HCT116 (cell line): Measurements from ENCODE around the gene UCP2. TPM values are rescaled to one million over a fixed set of nuclear protein-coding genes. Genes with fewer than 3 reads are reported as not detected.

Experiments
- ATAC-seq: fragments of 200-7000 bp; cut with Tn5 transposase; 2 replicates; pipeline ENCODE4 v1.9.1; 2020; ENCODE audit warnings: mild to moderate bottlenecking, moderate library complexity
- BruUV-seq: library from RNA; stranded (reverse); fragments of 400-500 nt; replicated peaks from 2 replicates; lab custom pipeline; 2021; lab: Mats Ljungman, UMichigan
- CTCF ChIA-PET: fragments of 300-600 bp; sonication (Branson Sonifier 250); formaldehyde crosslinking; loops from one replicate; lab custom pipeline; 2021; ENCODE audit warnings: antibody characterized with exemption; lab: Charles Lee
- POLR2A ChIA-PET: fragments of 300-600, 350-600 bp; sonication (Branson Sonifier 250); formaldehyde crosslinking; loops from one replicate; lab custom pipeline; 2021; ENCODE audit warnings: antibody characterized with exemption; lab: Charles Lee
- RAD21 ChIA-PET, 2 experiments: fragments of 300-600 bp; sonication (Branson Sonifier 250); formaldehyde crosslinking; loops; one replicate each; lab custom pipeline; 2023; ENCODE audit warnings: low total read pairs in 2 of 2; ENCODE audit not compliant: uncharacterized antibody in 2 of 2, unreplicated experiment in 2 of 2, low non-redundant PET in 1 of 2; lab: Charles Lee
- DNase-seq: peaks from one replicate; pipeline ENCODE4 v3.0.0-alpha.2; 2010; ENCODE audit warnings: low read depth, low spot score
- H2AFZ ChIP-seq: fragments of 200-600 bp; shearing (Covaris generic), sonication (generic); 2 replicates; pipeline ENCODE4 v1.6.1; 2017; ENCODE audit warnings: low read depth, mixed run types, mixed read lengths, antibody characterized with exemption, low read length; ENCODE audit not compliant: poor library complexity, severe bottlenecking
- H3K27ac ChIP-seq: 2 replicates; pipeline ENCODE4 v1.5.1; 2012; ENCODE audit warnings: low read depth, low read length
- H3K27me3 ChIP-seq: fragments of 200-600 bp; sonication (generic); 2 replicates; pipeline ENCODE4 v1.6.1; 2016; ENCODE audit warnings: mixed run types, low read length, mixed read lengths; ENCODE audit not compliant: insufficient read depth
- H3K36me3 ChIP-seq, 2 experiments: fragments of 200-500 bp in 1 of 2; fragments of 200-600 bp in 1 of 2; sonication (Bioruptor generic) in 1 of 2; sonication (generic) in 1 of 2; 2 replicates each; pipeline versions ENCODE4 v1.5.1 to v1.6.1; 2014 to 2016; ENCODE audit warnings: low read length in 2 of 2, inconsistent platforms in 1 of 2, mixed read lengths in 1 of 2, mixed run types in 1 of 2; ENCODE audit not compliant: insufficient read depth in 2 of 2, control insufficient read depth in 1 of 2
- H3K4me1 ChIP-seq, 2 experiments: fragments of 200-600 bp in 1 of 2; sonication (generic) in 1 of 2; 2 replicates each; pipeline versions ENCODE4 v1.5.1 to v1.6.1; 2012 to 2017; ENCODE audit warnings: low read length in 2 of 2, inconsistent platforms in 1 of 2, mild to moderate bottlenecking in 1 of 2, mixed read lengths in 1 of 2, mixed run types in 1 of 2, moderate library complexity in 1 of 2; ENCODE audit not compliant: insufficient read depth in 2 of 2, control insufficient read depth in 1 of 2
- H3K4me2 ChIP-seq: fragments of 200-600 bp; sonication (generic); 2 replicates; pipeline ENCODE4 v1.6.1; 2017; ENCODE audit warnings: mixed run types, low read length, mixed read lengths
- H3K4me3 ChIP-seq, 2 experiments: fragments of 200-600 bp in 1 of 2; sonication (generic) in 1 of 2; replicated peaks in 1 of 2; 2 replicates each; pipeline ENCODE4 v1.5.1; 2011 to 2016; ENCODE audit warnings: low read length in 2 of 2, control low read depth in 1 of 2, low read depth in 1 of 2, mild to moderate bottlenecking in 1 of 2, mixed read lengths in 1 of 2, mixed run types in 1 of 2
- H3K79me2 ChIP-seq: fragments of 200-600 bp; sonication (generic); 2 replicates; pipeline ENCODE4 v1.6.1; 2017; ENCODE audit warnings: mild to moderate bottlenecking, mixed run types, low read length, moderate library complexity, mixed read lengths; ENCODE audit not compliant: insufficient read depth
- H3K9ac ChIP-seq: fragments of 200-600 bp; sonication (generic); 2 replicates; pipeline ENCODE4 v1.6.1; 2016; ENCODE audit warnings: low read length, mixed read lengths
- H3K9me2 ChIP-seq: fragments of 200-600 bp; sonication (generic), shearing (Covaris generic); 2 replicates; pipeline ENCODE4 v1.6.1; 2017; ENCODE audit warnings: mixed run types, mild to moderate bottlenecking, moderate library complexity; ENCODE audit not compliant: insufficient read depth
- H3K9me3 ChIP-seq, 2 experiments: fragments of 200-500 bp in 1 of 2; fragments of 200-600 bp in 1 of 2; sonication (Bioruptor generic) in 1 of 2; sonication (generic) in 1 of 2; 2 replicates each; pipeline ENCODE4 v1.6.1; 2014 to 2017; ENCODE audit warnings: low read length in 2 of 2, mixed read lengths in 2 of 2, inconsistent platforms in 1 of 2, low read depth in 1 of 2, mild to moderate bottlenecking in 1 of 2, mixed run types in 1 of 2, moderate library complexity in 1 of 2; ENCODE audit not compliant: control insufficient read depth in 1 of 2, insufficient read depth in 1 of 2
- H4K20me1 ChIP-seq: fragments of 200-600 bp; sonication (generic), shearing (Covaris generic); 2 replicates; pipeline ENCODE4 v1.6.1; 2017; ENCODE audit warnings: mixed run types, mild to moderate bottlenecking, moderate library complexity; ENCODE audit not compliant: insufficient read depth
- CBX3 ChIP-seq: IDR thresholded peaks from 2 replicates; pipeline ENCODE4 v1.6.1; 2012; ENCODE audit warnings: low read depth
- CTCF ChIP-seq, 3 experiments: fragments of 200-600 bp in 1 of 3; sonication (generic) in 1 of 3; IDR thresholded peaks in 2 of 3; conservative IDR thresholded peaks in 1 of 3; 2 replicates each; pipeline ENCODE4 v1.5.1; 2012 to 2017; ENCODE audit warnings: low read depth in 2 of 3, low read length in 2 of 3, antibody characterized with exemption in 1 of 3, borderline replicate concordance in 1 of 3, control low read depth in 1 of 3, mild to moderate bottlenecking in 1 of 3, mixed read lengths in 1 of 3, mixed run types in 1 of 3, moderate library complexity in 1 of 3; ENCODE audit not compliant: insufficient read depth in 1 of 3
- ELF1 ChIP-seq: IDR thresholded peaks from 2 replicates; pipeline ENCODE4 v1.6.1; 2012; ENCODE audit warnings: low read depth, borderline replicate concordance
- EZH2phosphoT487 ChIP-seq: fragments of 200-600 bp; IDR thresholded peaks from 2 replicates; pipeline ENCODE4 v1.6.1; 2018; ENCODE audit warnings: antibody characterized with exemption, borderline replicate concordance
- FOSL1 ChIP-seq: IDR thresholded peaks from 2 replicates; pipeline ENCODE4 v1.6.1; 2012; ENCODE audit warnings: low read depth
- JUND ChIP-seq: IDR thresholded peaks from 2 replicates; pipeline ENCODE4 v1.6.1; 2012
- POLR2A ChIP-seq: IDR thresholded peaks from 2 replicates; pipeline ENCODE4 v1.7.0; 2011; ENCODE audit warnings: borderline replicate concordance; ENCODE audit not compliant: insufficient read depth, insufficient read length; ENCODE audit errors: extremely low read depth
- POLR2AphosphoS5 ChIP-seq: IDR thresholded peaks from 2 replicates; pipeline ENCODE4 v1.6.1; 2011; ENCODE audit warnings: mild to moderate bottlenecking, low read depth, low read length, moderate library complexity
- REST ChIP-seq: IDR thresholded peaks from 2 replicates; pipeline ENCODE4 v1.6.1; 2012; ENCODE audit warnings: low read depth
- SIN3A ChIP-seq: IDR thresholded peaks from 2 replicates; pipeline ENCODE4 v1.6.1; 2012; ENCODE audit warnings: low read depth
- SP1 ChIP-seq: IDR thresholded peaks from 2 replicates; pipeline ENCODE4 v1.6.1; 2012; ENCODE audit warnings: low read depth
- SRF ChIP-seq: IDR thresholded peaks from 2 replicates; pipeline ENCODE4 v1.6.1; 2012; ENCODE audit warnings: low read depth
- TCF7L2 ChIP-seq: IDR thresholded peaks from 2 replicates; pipeline ENCODE4 v1.7.0; 2011; ENCODE audit warnings: borderline replicate concordance, inconsistent platforms; ENCODE audit not compliant: insufficient read depth, insufficient read length; ENCODE audit errors: extremely low read depth
- ZNF274 ChIP-seq: fragments of 200-500 bp; sonication (Bioruptor generic); IDR thresholded peaks from 2 replicates; pipeline ENCODE4 v1.6.1; 2014; ENCODE audit warnings: mild to moderate bottlenecking, low read depth, low read length, inconsistent platforms
- intact Hi-C: fragments of 100-400 bp; cut with micrococcal nuclease; formaldehyde crosslinking; loops from 2 replicates; pipeline ENCODE4 v1.10.0; 2022
- total RNA-seq: library from RNA; stranded (reverse); gene quantifications from one replicate; pipeline ENCODE4 v1.2.1, GENCODE V29; 2021; ENCODE audit not compliant: unreplicated experiment
- TF ChIP-seq, protein P1 (sequence below): IDR thresholded peaks from 2 replicates; pipeline ENCODE4 v1.6.1; 2012
- TF ChIP-seq, protein P2 (sequence below): IDR thresholded peaks from 2 replicates; pipeline ENCODE4 v1.6.1; 2011; ENCODE audit warnings: mild to moderate bottlenecking, low read length, moderate library complexity; ENCODE audit not compliant: insufficient replicate concordance; ENCODE audit errors: extremely low read depth

The UCP2 gene
- total RNA-seq, 1 experiment from 2014 or later: 20.4 TPM

GRCh38 chr11:73965076-73965763, 17.4 kb downstream of the UCP2 start:
- peak overlapping the region; percentile 44; the same call in 1 of the 2 replicates for H3K4me2 ChIP-seq
- H3K9me3 ChIP-seq: no peaks in the 10 kb centered on the region
- ChIA-PET POLR2A (interaction anchor here (0.6 to 0.7 kb wide), 2 partner anchors 16 to 17 kb away, joined by 3 to 4 read pairs; partner anchors contain the start of gene UCP2), CTCF (no interaction called here), RAD21 (no interaction called here)
- no peaks in the 10 kb centered on the region for H3K36me3 ChIP-seq
- H3K27me3 ChIP-seq: no peaks in the 10 kb centered on the region
- H4K20me1 ChIP-seq: no peaks in the 10 kb centered on the region
- H3K9me2 ChIP-seq: no peaks in the 10 kb centered on the region
- peaks cover 0 to 5% of the 10 kb centered on the region in 2 experiments; a peak in 2 of 4 replicates for H3K4me1 ChIP-seq
- no peaks in the 10 kb centered on the region for H3K79me2 ChIP-seq
- H2AFZ ChIP-seq: no peak overlapping the region
- intact Hi-C loops: loop anchor here (1.0 to 10.0 kb wide), 2 partner anchors 206 to 240 kb away; partner anchors contain the start of genes C2CD3 and PPME1
- no peak overlapping the region for H3K4me3 ChIP-seq
- no TSS peak for BruUV-seq
- TF ChIP-seq, protein P1, sequence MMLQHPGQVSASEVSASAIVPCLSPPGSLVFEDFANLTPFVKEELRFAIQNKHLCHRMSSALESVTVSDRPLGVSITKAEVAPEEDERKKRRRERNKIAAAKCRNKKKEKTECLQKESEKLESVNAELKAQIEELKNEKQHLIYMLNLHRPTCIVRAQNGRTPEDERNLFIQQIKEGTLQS: no peak
- TF ChIP-seq POLR2A (no peak), FOSL1 (no peak), JUND (no peak), ELF1 (no peak), EZH2phosphoT487 (no peak), ZNF274 (no peak), REST (no peak), SIN3A (no peak), TCF7L2 (no peak), CBX3 (no peak), CTCF (IDR thresholded peaks at IDR 0.05 in 2 of 3, conservative IDR thresholded peaks at IDR 0.05 in 1 of 3; ENCODE audit: borderline replicate concordance in 1 of 3, insufficient read depth in 1 of 3, low read depth in 2 of 3, low read length in 2 of 3) (no peak), POLR2AphosphoS5 (no peak), SRF (no peak), SP1 (no peak)
- TF ChIP-seq, protein P2, sequence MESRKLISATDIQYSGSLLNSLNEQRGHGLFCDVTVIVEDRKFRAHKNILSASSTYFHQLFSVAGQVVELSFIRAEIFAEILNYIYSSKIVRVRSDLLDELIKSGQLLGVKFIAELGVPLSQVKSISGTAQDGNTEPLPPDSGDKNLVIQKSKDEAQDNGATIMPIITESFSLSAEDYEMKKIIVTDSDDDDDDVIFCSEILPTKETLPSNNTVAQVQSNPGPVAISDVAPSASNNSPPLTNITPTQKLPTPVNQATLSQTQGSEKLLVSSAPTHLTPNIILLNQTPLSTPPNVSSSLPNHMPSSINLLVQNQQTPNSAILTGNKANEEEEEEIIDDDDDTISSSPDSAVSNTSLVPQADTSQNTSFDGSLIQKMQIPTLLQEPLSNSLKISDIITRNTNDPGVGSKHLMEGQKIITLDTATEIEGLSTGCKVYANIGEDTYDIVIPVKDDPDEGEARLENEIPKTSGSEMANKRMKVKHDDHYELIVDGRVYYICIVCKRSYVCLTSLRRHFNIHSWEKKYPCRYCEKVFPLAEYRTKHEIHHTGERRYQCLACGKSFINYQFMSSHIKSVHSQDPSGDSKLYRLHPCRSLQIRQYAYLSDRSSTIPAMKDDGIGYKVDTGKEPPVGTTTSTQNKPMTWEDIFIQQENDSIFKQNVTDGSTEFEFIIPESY: no peak
- ATAC-seq (no peak), DNase-seq (no peak)
- no peak overlapping the region for H3K9ac ChIP-seq
- H3K27ac ChIP-seq: no peak overlapping the region
